ENCODE data around the gene ENAH.

DNA sequence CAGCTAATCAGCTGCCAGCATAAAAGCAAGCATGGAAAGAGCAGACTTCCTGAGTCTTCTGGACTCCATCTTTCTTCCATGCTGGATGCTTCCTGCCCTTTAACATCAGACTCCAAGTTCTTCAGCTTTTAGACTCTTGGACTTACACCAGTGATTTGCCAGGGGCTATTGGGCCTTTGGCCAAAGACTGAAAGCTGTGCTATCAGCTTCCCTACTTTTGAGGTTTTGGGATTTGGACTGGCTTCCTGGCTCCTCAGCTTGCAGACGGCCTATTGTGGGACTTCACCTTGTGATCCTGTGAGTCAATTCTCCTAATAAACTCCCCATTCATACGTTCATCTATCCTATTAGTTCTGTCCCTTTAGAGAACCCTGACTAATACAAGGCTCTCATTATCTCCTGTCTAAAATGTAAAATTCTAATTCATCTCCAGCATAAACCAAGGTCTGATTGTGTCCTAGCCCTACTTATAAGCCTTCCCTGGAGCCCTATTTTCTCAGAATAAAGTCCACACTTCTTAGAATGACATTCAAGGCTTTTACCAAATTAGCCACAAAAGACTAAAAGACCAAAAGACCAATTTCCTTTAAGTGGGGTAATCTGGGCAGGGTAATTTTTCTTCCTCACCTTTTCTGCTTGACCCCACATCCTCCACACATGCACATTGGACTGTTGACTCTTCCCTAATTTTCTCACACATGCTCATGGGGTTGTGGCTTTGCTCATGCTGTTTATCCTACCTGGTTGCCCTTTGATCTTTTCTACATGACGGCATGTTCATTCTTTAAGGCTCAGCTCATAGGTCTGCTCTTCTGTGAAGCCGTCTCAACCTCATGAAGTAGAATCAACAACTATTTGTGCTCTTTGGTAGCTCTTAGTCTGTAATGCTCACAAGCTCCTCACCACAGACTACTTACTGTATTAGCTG is 18.1 kb upstream of the ENAH start:
- TF ChIP-seq SUZ12 (IDR thresholded peaks at IDR 0.05; ENCODE audit: extremely low read depth, insufficient read depth, insufficient read length) (no peak), YY1 (IDR thresholded peaks at IDR 0.05; ENCODE audit: insufficient read depth, insufficient read length) (no peak)
